A673 (cell line): ENCODE results near the gene TEAD3. TPM values are rescaled to one million over a fixed set of nuclear protein-coding genes. Genes with fewer than 3 reads are reported as not detected.

Experiments used
- BruUV-seq: library from RNA; stranded (reverse); fragments of 400-500 nt; replicated peaks from 2 replicates; lab custom pipeline; 2021; lab: Mats Ljungman, UMichigan
- CTCF ChIA-PET: fragments of 300-600 bp; sonication (Branson Sonifier 250); formaldehyde crosslinking; loops from one replicate; lab custom pipeline; 2022; ENCODE audit warnings: antibody characterized with exemption; lab: Charles Lee
- POLR2A ChIA-PET: fragments of 300-600 bp; sonication (Branson Sonifier 250); formaldehyde crosslinking; loops from one replicate; lab custom pipeline; 2022; ENCODE audit warnings: antibody characterized with exemption; ENCODE audit not compliant: low non-redundant PET; lab: Charles Lee
- DNase-seq: peaks from one replicate; pipeline ENCODE4 v3.0.0-alpha.2; 2015; ENCODE audit warnings: low spot score
- H3K27ac ChIP-seq: fragments of 200-600 bp; sonication (generic); 2 replicates; pipeline ENCODE4 v1.5.1; 2016; ENCODE audit warnings: mixed run types, low read depth, mild to moderate bottlenecking, mixed read lengths, antibody characterized with exemption, low read length; ENCODE audit not compliant: poor library complexity, severe bottlenecking
- H3K27me3 ChIP-seq: fragments of 200-600 bp; sonication (generic); replicated peaks from 2 replicates; pipeline ENCODE4 v1.6.1; 2017; ENCODE audit warnings: mixed run types, low read depth, mild to moderate bottlenecking, mixed read lengths, antibody characterized with exemption, low read length; ENCODE audit not compliant: insufficient read depth, poor library complexity
- H3K36me3 ChIP-seq: fragments of 200-600 bp; sonication (generic); 2 replicates; pipeline ENCODE4 v1.6.1; 2016; ENCODE audit warnings: mixed run types, mild to moderate bottlenecking, mixed read lengths, antibody characterized with exemption, low read length; ENCODE audit not compliant: insufficient read depth, poor library complexity, severe bottlenecking
- H3K4me1 ChIP-seq: fragments of 200-600 bp; sonication (generic); 2 replicates; pipeline ENCODE4 v1.6.1; 2017; ENCODE audit warnings: mixed run types, mild to moderate bottlenecking, mixed read lengths, antibody characterized with exemption, low read length; ENCODE audit not compliant: insufficient read depth, poor library complexity, severe bottlenecking
- H3K4me3 ChIP-seq: fragments of 200-600 bp; sonication (generic); 2 replicates; pipeline ENCODE4 v1.5.1; 2016; ENCODE audit warnings: low read depth, mixed run types, mild to moderate bottlenecking, mixed read lengths, low read length; ENCODE audit not compliant: poor library complexity, severe bottlenecking
- H3K9me3 ChIP-seq: fragments of 200-600 bp; sonication (generic); 2 replicates; pipeline ENCODE4 v1.6.1; 2016; ENCODE audit warnings: mixed run types, low read depth, mild to moderate bottlenecking, mixed read lengths, antibody characterized with exemption, low read length; ENCODE audit not compliant: poor library complexity, severe bottlenecking
- CTCF ChIP-seq: fragments of 300-800, 200-600 bp; sonication (generic); conservative IDR thresholded peaks from 2 replicates; pipeline ENCODE4 v1.5.1; 2017; ENCODE audit warnings: low read depth, mild to moderate bottlenecking, antibody characterized with exemption, low read length, moderate library complexity, mixed read lengths
- EZH2 ChIP-seq: fragments of 200-600 bp; sonication (generic); IDR thresholded peaks from 2 replicates; pipeline ENCODE4 v1.6.1; 2017; ENCODE audit warnings: borderline replicate concordance, low read depth, mild to moderate bottlenecking, mixed read lengths, antibody characterized with exemption, low read length; ENCODE audit not compliant: poor library complexity, severe bottlenecking
- intact Hi-C: fragments of 100-400 bp; cut with micrococcal nuclease; formaldehyde crosslinking; loops from one replicate; pipeline ENCODE4 v1.10.0; 2022; ENCODE audit not compliant: unreplicated experiment
- total RNA-seq: library from RNA; stranded (reverse); gene quantifications from 2 replicates; pipeline ENCODE4 v1.2.3, GENCODE V29; 2021

Gene TEAD3
- total RNA-seq, 1 experiment from 2014 or later = 10.3 TPM

- Histone ChIP-seq H3K27me3 (no peaks in the 10 kb centered on the region), H3K27ac (peak overlapping the region; percentile 35), H3K9me3 (no peaks in the 10 kb centered on the region), H3K4me1 (peaks cover 34% of the 10 kb centered on the region), H3K4me3 (no peak overlapping the region), H3K36me3 (no peaks in the 10 kb centered on the region)
- no TSS peak for BruUV-seq
- POLR2A ChIA-PET = no interaction called here
- CTCF ChIA-PET = no interaction called here
- no peak for DNase-seq
- no peak for TF ChIP-seq EZH2
- no peak for TF ChIP-seq CTCF
- intact Hi-C loops = no loop called here
Measured at GRCh38 chr6:35485402-35485877, 11.4 kb downstream of the TEAD3 start.

GRCh38 chr6:35484921-35485392 lies 11.9 kb downstream of the TEAD3 start:
- Histone ChIP-seq H3K36me3 (no peaks in the 10 kb centered on the region), H3K9me3 (no peaks in the 10 kb centered on the region), H3K27me3 (no peaks in the 10 kb centered on the region), H3K4me3 (no peak overlapping the region), H3K27ac (peak overlapping the region; percentile 35), H3K4me1 (peaks cover 29% of the 10 kb centered on the region)
- no TSS peak for BruUV-seq
- TF ChIP-seq EZH2 (no peak), CTCF (no peak)
- CTCF ChIA-PET = no interaction called here
- DNase-seq = no peak
- intact Hi-C loops = no loop called here
- POLR2A ChIA-PET = no interaction called here

- no peaks in the 10 kb centered on the region for H3K36me3 ChIP-seq
- ChIA-PET CTCF (no interaction called here), POLR2A (no interaction called here)
- no peak overlapping the region for H3K27ac ChIP-seq
- H3K4me1 ChIP-seq = peaks cover 22% of the 10 kb centered on the region
- intact Hi-C loops = no loop called here
- no peaks in the 10 kb centered on the region for H3K27me3 ChIP-seq
- H3K4me3 ChIP-seq = no peak overlapping the region
- TF ChIP-seq CTCF (no peak), EZH2 (no peak)
- no peaks in the 10 kb centered on the region for H3K9me3 ChIP-seq
- no TSS peak for BruUV-seq
- no peak for DNase-seq
Measured at GRCh38 chr6:35483893-35484645, 12.8 kb downstream of the TEAD3 start.
